T-helper 1 cell treated with Interleukin-12 subunit alpha and Interleukin-12 subunit beta and Interleukin-4 antibody, amounts not matched to agents 30 μg/mL and 1 μg/mL, for 36 hours (primary cell): ENCODE results near the gene PON2.
"Not testable (repeated sequence)": the region's sequence is repeated elsewhere in the genome, so short reads cannot be mapped to it uniquely, and the experiment has no call there.

Experiments used
- H3K27ac Mint-ChIP-seq: one replicate; pipeline ENCODE4 v1.8.0; 2021; ENCODE audit warnings: mild to moderate bottlenecking, mixed read lengths
- H3K27me3 Mint-ChIP-seq: one replicate; pipeline ENCODE4 v1.8.0; 2021; ENCODE audit warnings: low read depth, mixed read lengths
- H3K36me3 Mint-ChIP-seq: one replicate; pipeline ENCODE4 v1.8.0; 2021; ENCODE audit warnings: low read depth, mixed read lengths
- H3K4me1 Mint-ChIP-seq: one replicate; pipeline ENCODE4 v1.8.0; 2021; ENCODE audit warnings: low read depth, mixed read lengths
- H3K4me3 Mint-ChIP-seq: one replicate; pipeline ENCODE4 v1.8.0; 2021; ENCODE audit warnings: mild to moderate bottlenecking, moderate library complexity, mixed read lengths
- H3K9me3 Mint-ChIP-seq: one replicate; pipeline ENCODE4 v1.8.0; 2021; ENCODE audit warnings: mixed read lengths

Gene PON2

GRCh38 chr7:95469187-95469586 is 34.4 kb upstream of the PON2 start:
- Mint-ChIP-seq H3K27ac (no peak overlapping the region), H3K4me3 (no peak overlapping the region), H3K36me3 (no peaks in the 10 kb centered on the region), H3K27me3 (peaks cover 4% of the 10 kb centered on the region), H3K9me3 (no peaks in the 10 kb centered on the region), H3K4me1 (peaks cover 5% of the 10 kb centered on the region)

- no peak overlapping the region for H3K4me3 Mint-ChIP-seq
- peaks cover 5% of the 10 kb centered on the region for H3K4me1 Mint-ChIP-seq
- peaks cover 4% of the 10 kb centered on the region for H3K27me3 Mint-ChIP-seq
- H3K36me3 Mint-ChIP-seq: no peaks in the 10 kb centered on the region
- peaks cover 3% of the 10 kb centered on the region for H3K9me3 Mint-ChIP-seq
- H3K27ac Mint-ChIP-seq: no peak overlapping the region
Measured at GRCh38 chr7:95467912-95468607, 33.2 kb upstream of the PON2 start.

- H3K4me1 Mint-ChIP-seq, H3K36me3 Mint-ChIP-seq, H3K27me3 Mint-ChIP-seq, H3K4me3 Mint-ChIP-seq, H3K27ac Mint-ChIP-seq: not testable (repeated sequence)
- peaks cover 25% of the 10 kb centered on the region for H3K9me3 Mint-ChIP-seq
Measured at GRCh38 chr7:95460653-95461052, 25.8 kb upstream of the PON2 start.

- H3K4me3 Mint-ChIP-seq: no peak overlapping the region
Measured at GRCh38 chr7:95457947-95458346, 23.1 kb upstream of the PON2 start.

GRCh38 chr7:95454438-95455045 is 19.7 kb upstream of the PON2 start:
- Mint-ChIP-seq H3K4me3 (no peak overlapping the region), H3K36me3 (no peaks in the 10 kb centered on the region), H3K4me1 (no peaks in the 10 kb centered on the region), H3K27me3 (peaks cover 8% of the 10 kb centered on the region), H3K9me3 (no peaks in the 10 kb centered on the region), H3K27ac (no peak overlapping the region)

More at GRCh38 chr7:95457947-95458346, 23.1 kb upstream of the PON2 start:
- H3K36me3 Mint-ChIP-seq: no peaks in the 10 kb centered on the region
- peaks cover 4% of the 10 kb centered on the region for H3K27me3 Mint-ChIP-seq
- H3K4me1 Mint-ChIP-seq: no peaks in the 10 kb centered on the region
- peaks cover 22% of the 10 kb centered on the region for H3K9me3 Mint-ChIP-seq
- no peak overlapping the region for H3K27ac Mint-ChIP-seq

- H3K9me3 Mint-ChIP-seq: no peaks in the 10 kb centered on the region
- H3K36me3 Mint-ChIP-seq: no peaks in the 10 kb centered on the region
- no peak overlapping the region for H3K4me3 Mint-ChIP-seq
- H3K4me1 Mint-ChIP-seq: no peaks in the 10 kb centered on the region
- H3K27me3 Mint-ChIP-seq: peaks cover 10% of the 10 kb centered on the region
- H3K27ac Mint-ChIP-seq: no peak overlapping the region
Measured at GRCh38 chr7:95446618-95447017, 11.8 kb upstream of the PON2 start.

GRCh38 chr7:95444796-95445195 is 10.0 kb upstream of the PON2 start:
- H3K4me1 Mint-ChIP-seq: no peaks in the 10 kb centered on the region
- H3K27me3 Mint-ChIP-seq: peaks cover 8% of the 10 kb centered on the region
- H3K27ac Mint-ChIP-seq: no peak overlapping the region
- no peaks in the 10 kb centered on the region for H3K9me3 Mint-ChIP-seq
- H3K36me3 Mint-ChIP-seq: no peaks in the 10 kb centered on the region
- H3K4me3 Mint-ChIP-seq: no peak overlapping the region

- no peaks in the 10 kb centered on the region for H3K9me3 Mint-ChIP-seq
- H3K4me3 Mint-ChIP-seq: no peak overlapping the region
- no peaks in the 10 kb centered on the region for H3K36me3 Mint-ChIP-seq
- H3K27ac Mint-ChIP-seq: no peak overlapping the region
- no peaks in the 10 kb centered on the region for H3K4me1 Mint-ChIP-seq
- H3K27me3 Mint-ChIP-seq: peaks cover 8% of the 10 kb centered on the region
Measured at GRCh38 chr7:95441042-95441823, 6.4 kb upstream of the PON2 start.

GRCh38 chr7:95440394-95441038 is 5.7 kb upstream of the PON2 start:
- H3K4me1 Mint-ChIP-seq: no peaks in the 10 kb centered on the region
- H3K36me3 Mint-ChIP-seq: no peaks in the 10 kb centered on the region
- H3K27ac Mint-ChIP-seq: no peak overlapping the region
- H3K4me3 Mint-ChIP-seq: no peak overlapping the region
- H3K27me3 Mint-ChIP-seq: peaks cover 9% of the 10 kb centered on the region
- H3K9me3 Mint-ChIP-seq: no peaks in the 10 kb centered on the region

GRCh38 chr7:95436407-95436806 is 1.6 kb upstream of the PON2 start:
- peaks cover 8% of the 10 kb centered on the region for H3K4me1 Mint-ChIP-seq
- H3K27ac Mint-ChIP-seq: no peak overlapping the region
- H3K27me3 Mint-ChIP-seq: peaks cover 13% of the 10 kb centered on the region
- no peak overlapping the region for H3K4me3 Mint-ChIP-seq
- no peaks in the 10 kb centered on the region for H3K9me3 Mint-ChIP-seq
- H3K36me3 Mint-ChIP-seq: peaks cover 2% of the 10 kb centered on the region

- H3K4me1 Mint-ChIP-seq: peaks cover 8% of the 10 kb centered on the region
- no peaks in the 10 kb centered on the region for H3K9me3 Mint-ChIP-seq
- H3K27me3 Mint-ChIP-seq: peaks cover 13% of the 10 kb centered on the region
- peak overlapping the region; percentile 49 for H3K27ac Mint-ChIP-seq
- peaks cover 2% of the 10 kb centered on the region for H3K36me3 Mint-ChIP-seq
- H3K4me3 Mint-ChIP-seq: peak overlapping the region; percentile 82
Measured at GRCh38 chr7:95435422-95435780, 573 bp upstream of the PON2 start.

- Mint-ChIP-seq H3K27ac (no peak overlapping the region), H3K4me3 (peak overlapping the region; percentile 71), H3K9me3 (no peaks in the 10 kb centered on the region), H3K27me3 (peaks cover 13% of the 10 kb centered on the region), H3K36me3 (peaks cover 2% of the 10 kb centered on the region), H3K4me1 (peaks cover 8% of the 10 kb centered on the region)
Measured at GRCh38 chr7:95433952-95434556, 774 bp downstream of the PON2 start.

GRCh38 chr7:95433129-95433528 is 1.7 kb downstream of the PON2 start:
- H3K27ac Mint-ChIP-seq: no peak overlapping the region
- H3K36me3 Mint-ChIP-seq: peaks cover 2% of the 10 kb centered on the region
- H3K4me3 Mint-ChIP-seq: no peak overlapping the region
- H3K4me1 Mint-ChIP-seq: peaks cover 8% of the 10 kb centered on the region
- no peaks in the 10 kb centered on the region for H3K9me3 Mint-ChIP-seq
- peaks cover 13% of the 10 kb centered on the region for H3K27me3 Mint-ChIP-seq

GRCh38 chr7:95432606-95433005 is 2.2 kb downstream of the PON2 start:
- Mint-ChIP-seq H3K4me1 (peaks cover 8% of the 10 kb centered on the region), H3K36me3 (peaks cover 2% of the 10 kb centered on the region), H3K27me3 (peaks cover 13% of the 10 kb centered on the region), H3K9me3 (no peaks in the 10 kb centered on the region), H3K4me3 (no peak overlapping the region), H3K27ac (no peak overlapping the region)
